Measurements from ENCODE around the gene ZNF662. TPM values are rescaled to one million over a fixed set of nuclear protein-coding genes. Genes with fewer than 3 reads are reported as not detected.

The ZNF662 gene
- total and polyA plus RNA-seq, 9 of the 15 experiments (the other 6 are each of a cell fraction or from before 2014, with no cell fraction given) = 0.07 to 0.55 (median 0.27) TPM

DNA sequence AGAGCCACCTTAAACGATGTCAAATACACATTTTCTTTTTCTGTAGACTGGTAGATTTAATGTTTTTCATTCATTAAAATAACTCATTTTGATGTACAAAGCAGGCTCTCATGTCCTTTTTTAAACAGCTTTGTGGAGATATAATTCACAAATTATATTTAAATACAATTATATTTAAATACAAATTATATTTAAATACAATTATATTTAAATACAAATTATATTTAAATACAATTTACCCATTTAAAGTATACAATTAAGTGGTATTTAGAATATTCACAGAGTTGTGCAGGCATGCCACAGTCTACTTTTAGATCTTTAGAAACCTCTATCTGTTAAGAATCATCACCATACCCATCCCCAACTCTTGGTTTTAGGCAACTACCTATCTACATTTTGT lies 36.8 kb downstream of the ZNF662 start:
- no TSS peak for BruUV-seq (replicated peaks)
- TF ChIP-seq CHD1 (IDR thresholded peaks at IDR 0.05; ENCODE audit: low read length) = no peak
- TF ChIP-seq DEAF1 (CRISPR knock-in tag; IDR thresholded peaks at IDR 0.05) = no peak
- no peak for TF ChIP-seq POLR3A (IDR thresholded peaks at IDR 0.05; ENCODE audit: borderline replicate concordance, extremely low read depth, insufficient read depth, insufficient read length)
- TF ChIP-seq NFE2 (IDR thresholded peaks at IDR 0.05; ENCODE audit: low read depth) = no peak
- no peak for TF ChIP-seq DACH1 (IDR thresholded peaks at IDR 0.05; ENCODE audit: partially characterized antibody)
- no peak for TF ChIP-seq BRF1 (IDR thresholded peaks at IDR 0.05; ENCODE audit: borderline replicate concordance, extremely low read depth, insufficient read length)
- TF ChIP-seq SREBF2 (CRISPR knock-in tag; IDR thresholded peaks at IDR 0.05) = no peak
- no peak for TF ChIP-seq ZNF717 (CRISPR knock-in tag; IDR thresholded peaks at IDR 0.05)
- TF ChIP-seq DIDO1 (tag; IDR thresholded peaks at IDR 0.05; ENCODE audit: low read depth) = no peak
- no peak for TF ChIP-seq TRIM24 (IDR thresholded peaks at IDR 0.05)
- no peak for TF ChIP-seq ZNF407 (IDR thresholded peaks at IDR 0.05; ENCODE audit: low read depth)
- no peak for TF ChIP-seq FOXA1 (IDR thresholded peaks at IDR 0.05; ENCODE audit: borderline replicate concordance)
- TF ChIP-seq ARID1B (IDR thresholded peaks at IDR 0.05) = no peak
- TF ChIP-seq ZNF644 (tag; IDR thresholded peaks at IDR 0.05; ENCODE audit: low read depth) = no peak
- TF ChIP-seq ZNF445 (CRISPR knock-in tag; IDR thresholded peaks at IDR 0.05; ENCODE audit: low read depth) = no peak
- no peak for TF ChIP-seq MCM3 (IDR thresholded peaks at IDR 0.05)

More for the DNA sequence above, 36.8 kb downstream of the ZNF662 start:
- in situ Hi-C loops (cut with MboI) (no loop called here), intact Hi-C loops (cut with micrococcal nuclease) (no loop called here)
- Histone ChIP-seq H3K4me3 (no peak overlapping the region), H3K4me2 (ENCODE audit: insufficient read depth, low read length) (no peak overlapping the region), H3K27ac (ENCODE audit: extremely low read depth, low read depth, low read length) (no peak overlapping the region), H3K27me3 (ENCODE audit: control insufficient read depth in 2 of 2, insufficient read depth in 2 of 2, low read length in 2 of 2) (peaks cover 0 to 8% of the 10 kb centered on the region in 2 experiments; a peak in 3 of 5 replicates), H3K9me1 (ENCODE audit: control insufficient read depth, insufficient read depth, low read length) (no peaks in the 10 kb centered on the region), H3K36me3 (ENCODE audit: control insufficient read depth, insufficient read depth, low read length) (no peaks in the 10 kb centered on the region), H3K9me3 (replicated peaks; ENCODE audit: control insufficient read depth, insufficient read depth, low read depth, low read length) (no peaks in the 10 kb centered on the region), H4K20me1 (replicated peaks; ENCODE audit: control insufficient read depth, insufficient read depth, low read length) (no peaks in the 10 kb centered on the region), H3K79me2 (ENCODE audit: control insufficient read depth, insufficient read depth, low read length) (no peaks in the 10 kb centered on the region), H2AFZ (ENCODE audit: low read depth, low read length) (no peak overlapping the region), H3K4me1 (replicated peaks in 1 of 2; ENCODE audit: control insufficient read depth in 2 of 2, insufficient read depth in 2 of 2, low read length in 2 of 2) (no peaks in the 10 kb centered on the region), H3K9ac (ENCODE audit: insufficient read depth in 1 of 2, low read depth in 2 of 2, low read length in 2 of 2) (no peak overlapping the region)
- no peak for DNase-seq (ENCODE audit: extremely low read depth in 1 of 4, low spot score in 3 of 4)
- ChIA-PET POLR2A (interaction anchor here (0.7 kb wide), 1 partner anchor 257 kb away, joined by 3 read pairs; the partner anchor contains the start of gene KLHL40), CTCF (ENCODE audit: low intra/inter-chr PET ratio) (interaction anchor here (0.6 kb wide), 1 partner anchor 213 kb away, joined by 3 read pairs; no protein-coding TSS in a partner anchor)
- 0% methylated on average over 1 of the region's 1 CpG for WGBS (ENCODE audit: insufficient coverage, low coverage, missing lambda C conversion rate)
- FAIRE-seq = no peak
- no peak for ATAC-seq

All from K562 (cell line).